HG02973 (cell line): ENCODE data around the gene WDR45B.
"Not testable (repeated sequence)": the region's sequence is repeated elsewhere in the genome, so short reads cannot be mapped to it uniquely, and the experiment has no call there.

Experiments used
- ATAC-seq: cut with Tn5 transposase; IDR thresholded peaks from one replicate; pipeline ENCODE4 v1.9.1; 2021; ENCODE audit warnings: moderate library complexity; ENCODE audit not compliant: unreplicated experiment

WDR45B gene

DNA sequence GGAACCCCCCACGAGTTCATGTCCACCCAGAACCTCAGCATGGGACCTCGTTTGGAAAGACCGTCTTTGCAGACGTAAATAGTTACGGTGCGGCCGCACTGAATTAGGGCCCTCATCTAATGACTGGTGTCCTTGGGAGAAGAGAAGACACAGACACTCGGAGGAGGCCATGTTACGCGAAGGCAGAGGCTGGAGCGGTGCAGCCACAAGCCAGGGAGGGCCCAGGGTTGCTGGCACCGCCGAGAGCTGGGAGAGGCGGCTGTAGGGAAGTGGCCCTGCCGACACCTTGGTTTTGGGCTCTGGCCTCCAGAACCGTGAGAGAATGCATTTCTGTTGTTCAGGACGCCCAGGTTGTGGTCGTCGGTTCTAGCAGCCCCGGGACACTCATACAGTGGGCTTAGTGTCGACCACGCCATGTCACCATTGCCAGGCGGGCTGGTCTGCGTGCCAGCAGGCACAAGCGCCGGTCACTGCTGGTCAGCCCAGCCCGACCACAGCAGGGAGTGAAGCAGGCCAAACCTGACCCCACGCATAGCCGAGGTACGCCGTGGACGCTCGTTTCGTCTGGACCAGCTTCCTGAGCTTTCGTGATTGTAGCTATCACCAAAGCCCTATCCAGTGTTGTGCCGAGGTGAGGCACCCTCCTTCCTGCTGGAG is 10.7 kb upstream of the WDR45B start:
- ATAC-seq, result no peak

DNA sequence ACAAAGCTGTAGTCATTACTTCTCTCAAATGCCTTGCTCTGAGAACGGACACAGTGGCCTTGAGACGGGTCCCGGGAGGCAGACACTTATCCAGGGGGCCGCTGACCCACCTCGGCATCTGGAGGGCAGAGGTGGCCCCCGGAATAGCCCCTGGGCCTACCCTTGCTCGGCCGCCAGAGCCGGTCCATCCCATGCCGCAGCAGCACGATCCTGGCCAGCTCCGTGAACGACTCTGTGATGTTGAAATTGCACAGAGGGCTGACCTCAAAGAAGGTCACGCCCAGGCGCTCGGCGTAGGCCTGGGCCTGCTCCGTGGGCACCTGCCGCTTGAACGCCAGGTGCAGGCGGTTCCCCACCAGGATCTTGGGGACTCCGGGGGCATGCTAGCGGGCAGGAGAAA is 10.1 kb upstream of the WDR45B start:
- ATAC-seq, result no peak

- no peak for ATAC-seq
Observed at GRCh38 chr17:82657926-82658325, 9.7 kb upstream of the WDR45B start.

DNA sequence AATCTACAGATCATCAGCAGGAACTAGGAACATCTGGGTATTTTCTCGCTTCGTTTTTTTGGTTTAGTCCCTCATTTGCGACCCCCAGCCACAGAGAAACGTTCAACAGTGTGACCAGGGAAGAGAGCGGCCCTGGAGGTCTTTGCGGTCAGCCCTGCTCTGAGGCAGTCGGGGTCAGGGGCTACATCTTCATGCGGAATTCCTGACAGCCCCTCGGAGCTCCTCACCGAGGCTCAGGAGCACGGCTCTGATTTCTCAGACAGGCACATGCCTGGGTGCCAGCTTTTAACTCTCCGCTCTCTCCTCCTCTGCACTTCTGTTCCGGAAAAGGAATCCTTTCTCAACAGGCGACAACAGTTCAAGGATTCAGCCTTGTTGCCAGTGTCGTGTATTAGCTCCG is 8.0 kb upstream of the WDR45B start:
- no peak for ATAC-seq

DNA sequence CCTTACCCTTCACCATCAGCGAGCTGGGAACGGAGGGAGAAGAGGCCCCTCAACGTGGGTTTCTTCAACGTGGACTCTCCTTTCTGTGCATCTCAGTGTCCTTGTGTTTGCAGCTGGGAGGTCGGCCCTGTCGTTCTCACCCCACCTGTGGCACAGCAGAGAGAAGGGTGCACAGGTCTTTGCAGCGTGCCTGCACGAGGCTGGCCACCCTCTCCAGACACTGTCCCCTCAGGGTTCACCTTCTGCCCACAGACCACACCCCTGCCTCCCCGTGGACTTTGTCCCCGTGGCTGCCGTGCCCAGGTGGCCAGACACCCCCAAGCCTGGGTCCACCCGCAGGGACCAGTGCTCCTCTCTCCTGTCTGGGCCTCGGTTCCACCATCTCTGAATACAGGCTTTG is 7.3 kb upstream of the WDR45B start:
- ATAC-seq, result no peak

DNA sequence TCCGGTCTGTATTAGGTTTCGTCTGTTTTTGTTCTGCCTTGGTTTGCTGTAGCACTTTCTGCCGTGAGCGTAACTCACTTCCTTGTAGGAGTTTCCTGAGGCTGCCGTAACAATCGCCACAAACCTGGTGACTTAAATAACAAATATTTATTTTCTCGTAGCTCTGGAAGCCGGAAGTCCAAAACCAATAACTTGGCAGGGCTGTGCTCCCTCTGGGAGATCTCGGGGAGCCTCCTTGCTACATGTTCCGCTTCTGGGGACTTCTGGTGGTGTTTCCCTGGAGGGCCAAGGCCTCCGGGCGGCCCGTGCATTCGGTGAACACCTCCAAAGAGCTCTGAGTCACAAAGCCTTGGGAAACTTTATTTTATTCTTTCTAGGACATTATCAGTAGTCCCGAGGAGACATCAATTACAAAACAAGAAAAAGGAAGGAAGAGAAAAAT is 6.8 kb upstream of the WDR45B start:
- no peak for ATAC-seq

GRCh38 chr17:82654611-82655010 is 6.4 kb upstream of the WDR45B start:
- ATAC-seq, result not testable (repeated sequence)

DNA sequence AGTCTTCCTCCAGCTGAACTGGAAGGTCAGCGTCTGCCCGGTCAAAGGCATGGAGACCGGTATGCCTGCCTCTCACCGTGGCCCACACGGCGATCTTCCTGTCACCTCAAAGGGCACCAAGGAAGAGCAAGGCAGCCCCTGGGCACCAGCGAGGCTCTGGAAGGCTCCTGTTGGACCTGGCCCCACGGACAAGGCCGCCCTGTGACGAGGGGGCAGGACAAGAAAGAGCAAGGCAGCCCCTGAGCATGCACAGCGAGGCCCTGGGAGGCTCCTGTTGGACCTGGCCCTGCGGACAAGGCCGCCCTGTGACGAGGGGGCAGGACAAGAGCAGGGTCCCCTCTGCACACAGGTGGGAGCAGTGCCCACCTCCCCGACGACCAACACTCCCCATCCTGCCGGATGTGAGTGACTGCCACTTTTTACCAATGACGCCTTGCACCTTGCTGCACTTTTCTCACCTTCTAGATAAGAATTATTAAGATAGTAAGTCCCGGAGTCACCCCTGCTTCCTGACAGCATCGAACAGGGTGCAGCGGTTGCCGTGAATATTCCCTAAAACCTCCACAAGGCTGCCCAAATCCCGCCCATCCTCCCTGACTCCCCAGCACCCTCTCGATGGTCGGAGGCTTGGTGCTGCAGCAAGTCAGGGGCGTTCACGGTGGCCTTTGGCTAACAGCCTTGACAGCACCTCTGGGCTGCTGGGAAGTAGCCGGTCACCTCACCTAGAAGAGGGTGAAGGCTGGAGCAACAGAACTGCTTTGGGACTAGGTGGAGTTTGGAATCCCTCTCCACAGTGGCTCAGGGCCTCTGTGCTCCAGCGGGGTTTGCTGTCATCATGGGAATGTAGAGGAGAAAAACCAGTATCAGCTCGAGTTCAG is 5.6 kb upstream of the WDR45B start:
- ATAC-seq, result no peak

- ATAC-seq, result no peak
Observed at GRCh38 chr17:82650723-82651122, 2.5 kb upstream of the WDR45B start.

GRCh38 chr17:82649501-82650261 is 1.4 kb upstream of the WDR45B start:
- no peak for ATAC-seq

DNA sequence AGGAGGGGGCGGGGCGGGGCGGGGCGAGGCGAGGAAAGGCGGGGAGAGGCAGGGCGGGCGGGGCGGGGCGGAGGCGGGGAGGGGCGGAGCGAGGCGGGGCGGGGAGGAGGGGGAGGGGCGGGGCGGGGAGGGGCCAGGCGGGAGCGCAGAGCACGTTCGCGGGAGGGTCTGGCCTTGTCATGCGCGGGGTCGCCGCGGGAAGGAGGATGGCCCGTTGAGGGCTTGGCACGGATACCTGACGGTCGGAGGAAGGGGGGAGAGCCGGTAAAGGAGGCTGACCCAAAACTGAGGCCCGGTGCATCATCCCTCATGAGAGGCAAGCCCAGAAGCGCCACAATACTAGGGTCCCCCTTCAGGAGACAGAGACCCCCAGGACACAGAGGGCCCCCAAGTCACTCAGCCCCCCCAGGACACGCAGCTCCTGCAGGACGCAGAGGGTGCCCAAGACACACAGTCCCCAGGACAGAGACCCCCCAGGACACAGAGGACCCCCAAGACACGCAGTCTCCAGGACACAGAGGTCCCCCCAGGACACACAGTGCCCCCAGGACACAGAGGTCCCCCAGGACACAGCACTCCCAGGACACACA is 593 bp upstream of the WDR45B start:
- ATAC-seq, result no peak

DNA sequence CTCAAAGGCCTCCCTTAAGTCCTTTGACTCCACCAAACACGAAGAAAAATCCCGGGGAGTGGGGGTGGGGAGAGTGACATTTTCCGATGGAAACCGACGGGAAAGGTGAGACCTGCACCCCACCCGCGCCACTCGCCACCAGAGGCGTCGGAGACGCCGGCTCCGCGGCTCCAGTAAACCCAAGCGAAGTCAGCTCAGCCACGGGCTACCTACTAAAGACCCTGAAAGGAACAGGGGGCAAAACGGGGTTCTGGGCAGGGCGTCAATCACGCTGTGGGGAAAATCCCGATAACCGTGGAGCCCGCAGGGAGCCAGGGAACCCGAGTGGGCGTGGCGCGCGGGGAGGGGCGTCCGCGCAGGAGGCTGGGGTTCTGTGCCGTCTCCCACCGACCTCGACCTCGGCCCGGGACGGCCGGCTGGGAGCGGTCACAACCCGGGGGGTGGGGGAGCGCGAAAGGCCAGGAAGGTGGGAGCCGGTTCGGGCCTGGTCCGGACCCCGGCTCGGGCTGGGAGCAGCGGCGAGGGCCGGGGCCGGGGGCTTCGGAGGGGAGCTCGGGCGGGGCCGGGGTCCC is 565 bp downstream of the WDR45B start:
- ATAC-seq, result peak; percentile 19

DNA sequence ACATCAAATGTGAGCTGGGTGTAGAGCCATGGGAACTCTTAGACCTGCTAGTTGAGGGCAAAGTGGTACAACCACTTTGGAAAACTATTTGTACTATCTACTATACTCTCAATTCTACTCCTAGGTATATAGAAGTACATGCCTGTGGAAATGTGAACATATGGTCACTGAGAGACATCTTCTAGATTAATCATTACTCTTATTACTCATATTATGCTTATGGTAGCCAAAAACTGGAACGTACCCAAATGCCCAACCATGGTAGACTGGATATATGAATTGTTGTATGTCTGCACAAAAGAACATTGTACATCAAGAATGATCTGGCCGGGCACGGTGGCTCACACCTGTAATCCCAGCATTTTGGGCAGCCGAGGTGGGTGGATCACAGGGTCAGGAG is 2.7 kb downstream of the WDR45B start:
- ATAC-seq, result no peak

DNA sequence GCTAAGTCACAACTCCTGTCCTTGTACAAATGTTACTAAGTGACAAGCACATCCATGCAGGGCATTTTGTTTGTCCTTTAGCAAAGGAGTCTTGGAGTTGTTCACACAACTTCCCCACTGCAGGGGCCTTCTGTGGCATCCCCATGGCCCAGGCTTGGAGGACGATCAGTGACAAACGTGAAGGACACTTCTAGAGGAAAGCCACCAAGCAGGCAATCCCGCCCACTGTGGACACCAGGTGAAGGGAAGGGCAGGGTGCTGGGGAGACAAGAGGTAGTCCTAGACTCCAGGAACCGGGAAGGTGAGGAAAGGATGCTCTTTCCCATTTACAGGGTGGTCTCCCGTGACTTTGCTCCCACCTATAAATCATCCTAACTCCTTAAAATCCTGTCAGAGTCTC is 4.1 kb downstream of the WDR45B start:
- no peak for ATAC-seq

- no peak for ATAC-seq
Observed at GRCh38 chr17:82642022-82642421, 6.2 kb downstream of the WDR45B start.

DNA sequence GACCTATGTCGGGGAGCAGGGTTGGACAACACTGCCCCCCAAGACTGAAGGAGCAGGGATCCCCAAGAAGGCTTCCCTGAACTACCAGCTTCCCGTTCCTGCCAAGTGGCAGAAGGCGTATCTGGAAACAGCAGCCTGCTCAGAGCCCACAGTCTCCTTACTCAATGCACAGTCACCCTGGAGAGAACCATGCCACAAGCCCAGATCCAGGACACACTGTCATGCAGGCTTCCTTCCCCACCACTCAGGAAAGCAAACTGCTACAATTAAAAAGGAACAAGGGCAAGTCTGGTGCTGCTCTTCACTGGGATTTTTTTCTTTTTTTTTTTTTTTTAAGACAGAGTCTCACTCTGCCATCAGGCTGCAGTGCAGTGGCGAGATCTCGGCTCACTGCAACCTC is 8.2 kb downstream of the WDR45B start:
- ATAC-seq, result no peak

DNA sequence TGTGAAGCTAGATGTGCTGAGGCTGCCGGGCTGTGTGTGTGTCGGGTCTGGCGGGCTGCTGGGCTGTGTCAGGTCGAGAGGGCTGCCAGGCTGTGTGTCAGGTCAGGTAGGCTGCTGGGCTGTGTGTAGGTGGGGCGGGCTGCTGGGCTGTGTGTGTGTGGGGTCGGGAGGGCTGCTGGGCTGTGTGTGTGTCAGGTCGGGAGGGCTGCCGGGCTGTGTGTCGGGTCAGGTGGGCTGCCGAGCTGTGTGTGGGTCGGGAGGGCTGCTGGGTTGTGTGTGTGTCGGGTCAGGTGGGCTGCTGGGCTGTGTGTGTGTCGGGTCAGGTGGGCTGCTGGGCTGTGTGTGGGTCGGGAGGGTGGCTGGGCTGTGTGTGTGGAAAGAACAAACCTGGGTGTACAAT is 8.6 kb downstream of the WDR45B start:
- ATAC-seq, result no peak

- ATAC-seq, result no peak
Observed at GRCh38 chr17:82638183-82638773, 10.0 kb downstream of the WDR45B start.

DNA sequence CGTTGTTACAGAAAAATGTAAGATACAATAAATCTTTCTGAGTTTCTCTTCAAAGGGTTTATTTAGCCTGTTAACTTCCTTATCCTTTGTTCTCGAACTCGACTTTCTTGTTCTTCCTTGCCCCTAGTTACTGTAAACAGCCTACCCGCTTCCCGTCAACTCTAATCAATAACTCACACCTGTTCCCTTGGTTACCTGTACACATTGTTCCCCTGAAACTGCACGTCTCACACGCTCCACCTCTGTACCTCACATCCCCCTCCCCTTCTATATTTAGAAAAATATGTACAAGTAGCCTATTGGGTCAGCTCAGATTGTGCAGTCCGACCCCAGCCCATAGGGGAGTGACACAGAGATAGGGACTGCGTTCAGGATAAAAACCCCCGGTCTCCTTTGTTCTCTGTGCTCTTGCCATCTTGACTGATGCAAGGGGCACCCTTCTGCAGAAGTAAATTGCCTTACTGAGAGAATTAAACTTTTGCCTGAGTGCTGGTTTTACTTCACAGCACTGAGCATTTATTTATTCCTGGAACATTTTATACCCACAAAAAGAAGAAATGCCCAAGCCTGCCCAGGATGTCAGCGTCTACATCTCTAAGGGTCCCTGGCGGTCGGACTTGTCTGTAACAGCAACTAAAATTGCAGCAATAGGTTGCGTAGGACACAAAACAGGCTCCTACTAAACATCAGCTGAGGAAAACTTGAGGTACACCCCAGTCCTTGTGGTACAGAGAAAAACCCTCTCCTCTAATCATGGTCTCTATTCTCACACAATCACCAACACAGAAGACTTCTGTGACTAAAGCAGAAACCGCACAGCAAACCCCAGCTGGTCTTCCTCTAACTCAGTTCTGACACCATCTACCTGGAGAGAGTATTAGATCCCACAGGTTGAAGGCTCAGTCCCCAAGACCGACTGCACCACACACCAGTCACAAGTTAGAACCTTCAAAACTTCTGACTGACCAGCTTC is 11.3 kb downstream of the WDR45B start:
- no peak for ATAC-seq
